Common myeloid progenitor, CD34-positive (primary cell): Measurements from ENCODE around the gene LASP1.

Experiments
- CTCF ChIA-PET: fragments of 350-600 bp; sonication (Branson Sonifier 250); formaldehyde crosslinking; loops from one replicate; lab custom pipeline; 2021; ENCODE audit warnings: antibody characterized with exemption; lab: Charles Lee
- POLR2A ChIA-PET: fragments of 350-600 bp; sonication (Branson Sonifier 250); formaldehyde crosslinking; loops from one replicate; lab custom pipeline; 2021; ENCODE audit warnings: antibody characterized with exemption; lab: Charles Lee
- DNase-seq, 3 donors: peaks; one replicate each; pipeline versions ENCODE4 v3.0.0 to v3.0.0-alpha.2; 2013
- H3K27ac ChIP-seq, 2 experiments: 1 replicate in 1 of 2; 2 replicates in 1 of 2; pipeline ENCODE4 v1.7.0; 2013; ENCODE audit warnings: inconsistent platforms in 2 of 2, low read length in 2 of 2, mild to moderate bottlenecking in 2 of 2, low read depth in 1 of 2, moderate library complexity in 1 of 2; ENCODE audit not compliant: severe bottlenecking in 2 of 2, insufficient read depth in 1 of 2, poor library complexity in 1 of 2
- H3K27me3 ChIP-seq, 5 experiments: replicated peaks in 2 of 5; 1 replicate in 3 of 5; 2 replicates in 2 of 5; pipeline versions ENCODE4 v1.6.1 to v1.7.0; 2013; ENCODE audit warnings: low read length in 4 of 5, mild to moderate bottlenecking in 2 of 5, moderate library complexity in 2 of 5, inconsistent platforms in 1 of 5; ENCODE audit not compliant: insufficient read depth in 5 of 5, control insufficient read depth in 4 of 5
- H3K36me3 ChIP-seq, 4 experiments: 1 replicate in 2 of 4; 2 replicates in 2 of 4; pipeline versions ENCODE4 v1.6.1 to v1.7.0; 2013; ENCODE audit warnings: low read length in 3 of 4, control low read depth in 1 of 4, mild to moderate bottlenecking in 1 of 4; ENCODE audit not compliant: control insufficient read depth in 4 of 4, insufficient read depth in 4 of 4
- H3K4me1 ChIP-seq, 4 experiments: 1 replicate in 3 of 4; 2 replicates in 1 of 4; pipeline versions ENCODE4 v1.6.1 to v1.7.1; 2013; ENCODE audit warnings: low read length in 3 of 4, mild to moderate bottlenecking in 3 of 4, control low read depth in 1 of 4, inconsistent platforms in 1 of 4, moderate library complexity in 1 of 4; ENCODE audit not compliant: control insufficient read depth in 4 of 4, insufficient read depth in 4 of 4; ENCODE audit errors: control extremely low read depth in 1 of 4
- H3K4me3 ChIP-seq, 7 experiments: 1 replicate in 4 of 7; 2 replicates in 3 of 7; pipeline versions ENCODE4 v1.5.1 to v1.7.0; 2013; ENCODE audit warnings: mild to moderate bottlenecking in 7 of 7, low read length in 6 of 7, moderate library complexity in 6 of 7, inconsistent platforms in 2 of 7, low read depth in 2 of 7, control low read depth in 1 of 7; ENCODE audit not compliant: insufficient read depth in 4 of 7, control insufficient read depth in 1 of 7; ENCODE audit errors: extremely low read depth in 1 of 7
- H3K9me3 ChIP-seq, 5 experiments: 1 replicate in 4 of 5; 2 replicates in 1 of 5; pipeline versions ENCODE4 v1.6.1 to v1.7.1; 2013; ENCODE audit warnings: low read length in 4 of 5, mild to moderate bottlenecking in 2 of 5, inconsistent platforms in 1 of 5, low read depth in 1 of 5, moderate library complexity in 1 of 5; ENCODE audit not compliant: control insufficient read depth in 4 of 5, insufficient read depth in 2 of 5; ENCODE audit errors: control extremely low read depth in 1 of 5
- WGBS: methylation state at CpG from one replicate; pipeline ENCODE4 v1.1.5; 2013; ENCODE audit not compliant: insufficient coverage; 5-methylcytosine and 5-hydroxymethylcytosine counted together

The LASP1 gene

GRCh38 chr17:38912221-38912813, 42.5 kb downstream of the LASP1 start:
- peaks cover 8 to 85% (median 54%) of the 10 kb centered on the region in 4 experiments for H3K36me3 ChIP-seq
- WGBS: 99% methylated on average over 10 of the region's 13 CpGs
- peaks cover 0 to 3% (median 1%) of the 10 kb centered on the region in 4 experiments for H3K4me1 ChIP-seq
- no peak overlapping the region for H3K27ac ChIP-seq
- ChIA-PET POLR2A (no interaction called here), CTCF (interaction anchor here (1.1 to 1.9 kb wide), 2 partner anchors 12 to 40 kb away, joined by 3 to 4 read pairs; no protein-coding TSS in a partner anchor)
- H3K27me3 ChIP-seq: no peaks in the 10 kb centered on the region
- DNase-seq: no peak
- no peak overlapping the region for H3K4me3 ChIP-seq
- no peaks in the 10 kb centered on the region for H3K9me3 ChIP-seq

- ChIA-PET CTCF (interaction anchor here (0.6 to 1.9 kb wide), 7 partner anchors 9 to 38 kb away, joined by 3 to 8 read pairs (median 4); partner anchors contain the start of gene LASP1NB), POLR2A (no interaction called here)
- H3K27ac ChIP-seq: no peak overlapping the region
- peaks cover 0 to 3% (median 1%) of the 10 kb centered on the region in 4 experiments for H3K4me1 ChIP-seq
- DNase-seq: no peak
- peaks cover 13 to 86% (median 71%) of the 10 kb centered on the region in 4 experiments for H3K36me3 ChIP-seq
- H3K4me3 ChIP-seq: no peak overlapping the region
- no peaks in the 10 kb centered on the region for H3K27me3 ChIP-seq
- WGBS: 94% methylated on average over 17 of the region's 20 CpGs
- no peaks in the 10 kb centered on the region for H3K9me3 ChIP-seq
These were observed 45.1 kb downstream of the LASP1 start for GRCh38 chr17:38914741-38915638.

GRCh38 chr17:38915639-38915995, 45.8 kb downstream of the LASP1 start:
- CTCF ChIA-PET: interaction anchor here (1.1 to 1.9 kb wide), 6 partner anchors 8 to 39 kb away, joined by 3 to 8 read pairs (median 4); partner anchors contain the start of gene LASP1NB
- no peaks in the 10 kb centered on the region for H3K27me3 ChIP-seq
- no peak overlapping the region for H3K27ac ChIP-seq
- POLR2A ChIA-PET: no interaction called here
- WGBS: 97% methylated on average over 5 of the region's 7 CpGs
- peaks cover 13 to 89% (median 71%) of the 10 kb centered on the region in 4 experiments for H3K36me3 ChIP-seq
- H3K4me3 ChIP-seq: no peak overlapping the region
- DNase-seq: no peak
- no peaks in the 10 kb centered on the region for H3K9me3 ChIP-seq
- peaks cover 0 to 3% (median 1%) of the 10 kb centered on the region in 4 experiments for H3K4me1 ChIP-seq

GRCh38 chr17:38916771-38917170, 46.9 kb downstream of the LASP1 start:
- H3K27ac ChIP-seq: no peak overlapping the region
- POLR2A ChIA-PET: interaction anchor here (0.6 kb wide), 1 partner anchor 17 kb away, joined by 4 read pairs; no protein-coding TSS in a partner anchor
- no peak for DNase-seq
- no peak overlapping the region for H3K4me3 ChIP-seq
- peaks cover 0 to 3% (median 1%) of the 10 kb centered on the region in 4 experiments for H3K4me1 ChIP-seq
- 85% methylated on average over 7 of the region's 8 CpGs for WGBS
- CTCF ChIA-PET: no interaction called here
- no peaks in the 10 kb centered on the region for H3K27me3 ChIP-seq
- peaks cover 11 to 81% (median 67%) of the 10 kb centered on the region in 4 experiments for H3K36me3 ChIP-seq
- H3K9me3 ChIP-seq: no peaks in the 10 kb centered on the region

- 100% methylated on average over 1 of the region's 3 CpGs for WGBS
- Histone ChIP-seq H3K27me3 (no peaks in the 10 kb centered on the region), H3K36me3 (peaks cover 11 to 77% (median 64%) of the 10 kb centered on the region in 4 experiments), H3K4me1 (peaks cover 0 to 3% (median 1%) of the 10 kb centered on the region in 4 experiments), H3K4me3 (no peak overlapping the region), H3K27ac (no peak overlapping the region), H3K9me3 (no peaks in the 10 kb centered on the region)
- DNase-seq: no peak
- ChIA-PET POLR2A (no interaction called here), CTCF (no interaction called here)
These were observed 47.4 kb downstream of the LASP1 start for GRCh38 chr17:38917259-38917658.

GRCh38 chr17:38918129-38918913, 48.5 kb downstream of the LASP1 start:
- POLR2A ChIA-PET: no interaction called here
- no peak overlapping the region for H3K27ac ChIP-seq
- H3K9me3 ChIP-seq: no peaks in the 10 kb centered on the region
- peaks cover 0 to 8% (median 3%) of the 10 kb centered on the region in 4 experiments for H3K4me1 ChIP-seq
- CTCF ChIA-PET: no interaction called here
- no peaks in the 10 kb centered on the region for H3K27me3 ChIP-seq
- no peak for DNase-seq
- WGBS: 94% methylated on average over 36 of the region's 37 CpGs
- H3K4me3 ChIP-seq: no peak overlapping the region
- peaks cover 9 to 66% (median 55%) of the 10 kb centered on the region in 4 experiments for H3K36me3 ChIP-seq
